HG03439 (cell line): ENCODE measurements around the gene ANKRD52.
A peak's percentile ranks its signal among the peaks of the same experiment; 100 is the strongest.
"Not testable (repeated sequence)": the region's sequence is repeated elsewhere in the genome, so short reads cannot be mapped to it uniquely, and the experiment has no call there.

Experiments
- ATAC-seq: cut with Tn5 transposase; IDR thresholded peaks from one replicate; pipeline ENCODE4 v1.9.1; 2021; ENCODE audit warnings: mild to moderate bottlenecking, moderate library complexity; ENCODE audit not compliant: unreplicated experiment

The ANKRD52 gene

DNA sequence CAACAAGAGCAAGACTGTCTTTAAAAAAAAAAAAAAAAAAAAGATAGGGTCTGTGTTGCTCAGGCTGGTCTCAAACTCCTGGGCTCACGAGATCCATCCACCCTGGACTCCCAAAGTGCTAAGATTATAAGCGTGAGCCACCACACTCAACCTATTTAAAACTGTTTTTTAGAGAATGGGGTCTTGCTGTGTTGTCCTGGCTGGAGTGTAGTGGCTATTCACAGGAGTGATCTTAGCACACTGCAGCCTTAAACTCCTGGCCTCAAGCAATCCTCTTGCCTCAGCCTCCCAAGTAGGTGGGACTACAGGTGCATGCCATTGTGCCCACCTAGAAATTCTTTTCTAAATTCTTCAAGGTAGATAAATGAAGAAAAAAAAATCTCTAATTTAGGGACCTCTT is 16.1 kb upstream of the ANKRD52 start:
- no peak for ATAC-seq

DNA sequence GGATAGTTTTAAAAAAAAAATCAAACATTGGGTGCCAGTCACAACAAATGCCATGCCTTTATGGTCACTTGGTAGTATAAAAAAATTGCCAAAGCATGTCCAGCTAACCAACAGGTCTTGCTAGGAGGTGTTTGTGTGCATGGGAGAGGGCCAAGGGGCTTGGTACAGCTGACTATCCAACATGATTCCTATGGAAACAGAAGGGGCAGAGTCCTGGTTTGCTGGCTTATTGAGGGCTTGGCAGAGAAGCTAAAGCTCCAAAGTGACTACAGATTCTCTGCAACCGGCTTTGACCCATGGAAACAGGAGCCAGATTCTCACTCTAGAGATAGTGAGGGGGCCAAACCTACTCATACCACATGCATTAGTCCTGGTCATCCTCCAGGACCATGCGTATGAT is 14.3 kb upstream of the ANKRD52 start:
- not testable (repeated sequence) for ATAC-seq

- no peak for ATAC-seq
These were observed 12.8 kb upstream of the ANKRD52 start for GRCh38 chr12:56271031-56271430.

GRCh38 chr12:56267443-56268071 is 9.4 kb upstream of the ANKRD52 start:
- ATAC-seq = peak; percentile 5

DNA sequence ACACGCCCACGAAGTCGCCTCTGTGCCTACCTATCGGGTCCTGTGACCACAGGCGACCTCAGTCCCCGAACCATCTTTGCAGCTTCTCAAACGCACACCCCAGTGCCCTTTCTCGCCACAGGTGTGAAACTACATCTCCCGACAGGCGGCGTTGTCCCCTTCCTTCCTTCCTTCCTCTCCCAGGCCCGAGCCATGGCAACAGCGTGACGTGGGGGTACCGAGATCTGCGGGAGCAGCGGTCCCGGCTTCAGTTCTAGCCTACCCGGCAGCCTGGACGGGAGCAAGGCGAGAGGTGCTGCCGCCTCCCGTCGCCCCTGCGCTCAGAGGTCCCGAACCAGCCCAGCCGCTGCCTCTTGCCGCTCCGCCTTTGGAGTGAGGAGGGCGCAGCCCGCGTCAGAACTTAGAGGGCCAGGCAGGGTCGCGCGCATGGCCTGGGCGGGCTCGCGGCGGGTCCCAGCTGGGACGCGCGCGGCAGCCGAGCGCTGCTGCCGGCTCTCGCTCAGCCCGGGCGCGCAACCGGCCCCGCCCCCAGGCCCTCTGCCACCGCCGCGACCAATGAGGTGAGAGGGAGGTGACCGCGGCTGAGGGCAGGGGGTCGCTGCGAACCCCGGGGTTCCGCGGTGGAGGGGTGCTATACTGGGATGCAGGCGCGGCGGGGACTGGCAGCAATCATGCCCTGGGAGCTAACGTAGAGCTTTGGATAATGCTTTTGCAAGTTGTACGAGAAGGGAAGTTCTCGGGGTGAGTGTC is 8.7 kb upstream of the ANKRD52 start, which contains the start of gene COQ10A:
Gene COQ10A, plus strand, starts transcription at position 250 of the 750 bp plus-strand sequence. Its CDS starts 177 bp downstream, at position 427.
- ATAC-seq = peak; percentile 81

- ATAC-seq = not testable (repeated sequence)
These were observed 8.0 kb upstream of the ANKRD52 start for GRCh38 chr12:56266068-56266692.

DNA sequence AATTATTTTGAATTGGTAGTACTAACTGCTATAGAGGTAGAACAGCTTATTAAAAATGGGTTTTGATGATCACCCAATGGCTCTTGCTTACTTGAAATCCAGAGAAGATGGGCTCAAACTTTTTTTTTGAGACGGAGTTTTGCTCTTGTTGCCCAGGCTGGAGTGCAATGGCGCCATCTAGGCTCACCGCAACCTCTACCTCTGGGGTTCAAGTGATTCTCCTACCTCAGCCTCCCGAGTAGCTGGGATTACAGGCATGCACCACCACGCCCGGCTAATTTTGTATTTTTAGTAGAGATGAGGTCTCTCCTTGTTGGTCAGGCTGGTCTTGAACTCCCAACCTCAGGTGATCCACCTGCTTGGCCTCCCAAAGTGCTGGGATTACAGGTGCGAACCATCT is 4.8 kb upstream of the ANKRD52 start:
- not testable (repeated sequence) for ATAC-seq

GRCh38 chr12:56261503-56262232 is 3.5 kb upstream of the ANKRD52 start:
- no peak for ATAC-seq

GRCh38 chr12:56260921-56261320 is 2.7 kb upstream of the ANKRD52 start:
- ATAC-seq = no peak

DNA sequence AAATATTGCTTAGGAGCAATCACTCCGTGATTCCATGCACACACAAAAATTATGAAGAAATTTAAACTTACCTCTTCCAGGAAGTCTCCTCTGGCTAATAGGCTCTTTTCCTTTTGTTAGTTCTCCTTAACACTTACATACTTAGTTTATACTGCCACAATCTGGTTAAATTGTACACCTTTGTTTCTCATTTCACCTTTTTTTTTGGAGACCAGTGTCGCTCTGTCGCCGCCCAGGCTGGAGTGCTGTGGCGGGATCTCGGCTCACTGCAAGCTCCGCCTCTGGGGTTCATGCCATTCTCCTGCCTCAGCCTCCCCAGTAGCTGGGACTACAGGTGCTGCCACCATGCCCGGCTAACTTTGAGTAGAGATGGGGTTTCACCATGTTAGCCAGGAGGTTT is 2.2 kb upstream of the ANKRD52 start:
- ATAC-seq = no peak

GRCh38 chr12:56258820-56259183 is 618 bp upstream of the ANKRD52 start:
- ATAC-seq = no peak

DNA sequence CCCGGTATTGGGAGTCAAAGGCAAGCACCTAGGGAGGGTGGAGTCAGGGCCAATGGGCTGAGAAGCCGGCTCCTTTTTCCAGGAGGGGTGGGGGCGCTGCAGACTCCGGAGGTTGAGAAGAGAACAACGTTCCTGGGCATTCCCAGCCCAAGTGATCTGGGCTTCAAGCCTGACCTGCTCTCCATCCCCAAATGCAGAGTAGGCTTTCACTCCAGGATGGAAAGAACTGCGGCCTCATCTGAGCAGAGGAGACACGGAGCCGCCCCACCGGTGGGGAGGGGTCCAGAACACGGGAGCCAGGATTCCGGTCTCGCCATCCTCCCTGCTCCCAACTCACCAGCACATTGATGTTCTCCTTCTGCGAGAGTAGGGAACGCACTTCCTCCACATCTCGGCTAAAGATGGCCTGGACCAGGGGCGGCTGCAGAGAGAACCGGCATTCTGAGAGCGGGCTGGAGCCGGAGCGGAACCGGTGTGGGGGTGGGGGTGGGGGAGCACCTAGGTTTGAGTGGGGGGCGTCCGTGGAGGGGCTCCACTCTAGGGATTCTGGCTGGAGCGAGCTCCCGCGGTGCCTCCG is 605 bp downstream of the ANKRD52 start:
- ATAC-seq = peak; percentile 11

GRCh38 chr12:56257071-56257470 is 1.1 kb downstream of the ANKRD52 start:
- no peak for ATAC-seq

GRCh38 chr12:56256326-56256960 is 1.7 kb downstream of the ANKRD52 start:
- ATAC-seq = no peak

- no peak for ATAC-seq
These were observed 2.5 kb downstream of the ANKRD52 start for GRCh38 chr12:56255671-56256070.

- no peak for ATAC-seq
These were observed 5.1 kb downstream of the ANKRD52 start for GRCh38 chr12:56253091-56253490.

GRCh38 chr12:56252649-56253048 is 5.5 kb downstream of the ANKRD52 start:
- ATAC-seq = no peak

GRCh38 chr12:56248711-56249110 is 9.5 kb downstream of the ANKRD52 start:
- ATAC-seq = no peak

DNA sequence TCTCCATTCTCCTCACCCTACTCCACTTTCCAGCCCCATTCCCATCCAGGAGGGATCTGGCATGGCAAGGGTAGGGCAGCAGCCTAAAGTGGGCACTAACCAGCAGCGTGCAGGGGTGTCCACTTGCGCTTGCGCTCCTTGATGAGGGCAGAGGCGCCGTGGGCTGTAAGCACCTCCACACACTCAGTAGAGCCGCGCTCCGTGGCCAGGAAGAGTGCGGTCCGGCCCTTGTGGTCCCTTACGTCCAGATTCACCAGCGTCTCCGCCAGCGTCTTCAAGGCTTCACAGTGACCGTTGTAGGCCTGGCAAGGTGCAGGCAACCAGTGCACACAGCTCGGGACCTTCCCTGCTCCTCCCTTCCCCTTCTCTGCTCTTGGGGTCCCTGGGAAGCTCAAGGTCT is 10.3 kb downstream of the ANKRD52 start:
- ATAC-seq = no peak

DNA sequence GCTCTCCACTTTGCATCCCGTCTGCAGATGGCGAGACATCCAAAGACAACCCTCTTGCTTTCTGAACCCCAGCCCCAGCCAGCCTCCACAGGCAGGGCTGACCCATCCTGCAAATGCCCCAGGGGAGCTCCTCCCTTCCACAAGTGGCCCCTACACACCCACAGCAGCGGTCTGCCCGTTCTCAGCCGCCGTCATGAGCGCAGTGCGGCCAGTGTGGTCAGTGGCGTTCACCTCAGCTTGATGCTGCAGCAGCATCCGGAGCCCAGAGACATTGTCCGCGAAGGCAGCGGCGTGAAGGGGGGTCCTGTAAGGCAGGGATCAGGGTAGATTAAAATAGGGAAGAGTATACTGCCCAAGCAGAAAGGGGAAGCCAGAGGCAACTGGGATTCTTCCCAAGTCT is 13.7 kb downstream of the ANKRD52 start:
- ATAC-seq = no peak
